HCT116 (cell line): Measurements from ENCODE around the gene ATP6V1B1. TPM values are rescaled to one million over a fixed set of nuclear protein-coding genes. Genes with fewer than 3 reads are reported as not detected.

Experiments
- ATAC-seq: fragments of 200-7000 bp; cut with Tn5 transposase; 2 replicates; pipeline ENCODE4 v1.9.1; 2020; ENCODE audit warnings: mild to moderate bottlenecking, moderate library complexity
- BruUV-seq: library from RNA; stranded (reverse); fragments of 400-500 nt; replicated peaks from 2 replicates; lab custom pipeline; 2021; lab: Mats Ljungman, UMichigan
- CTCF ChIA-PET: fragments of 300-600 bp; sonication (Branson Sonifier 250); formaldehyde crosslinking; loops from one replicate; lab custom pipeline; 2021; ENCODE audit warnings: antibody characterized with exemption; lab: Charles Lee
- POLR2A ChIA-PET: fragments of 300-600, 350-600 bp; sonication (Branson Sonifier 250); formaldehyde crosslinking; loops from one replicate; lab custom pipeline; 2021; ENCODE audit warnings: antibody characterized with exemption; lab: Charles Lee
- RAD21 ChIA-PET, 2 experiments: fragments of 300-600 bp; sonication (Branson Sonifier 250); formaldehyde crosslinking; loops; one replicate each; lab custom pipeline; 2023; ENCODE audit warnings: low total read pairs in 2 of 2; ENCODE audit not compliant: uncharacterized antibody in 2 of 2, unreplicated experiment in 2 of 2, low non-redundant PET in 1 of 2; lab: Charles Lee
- DNase-seq: peaks from one replicate; pipeline ENCODE4 v3.0.0-alpha.2; 2010; ENCODE audit warnings: low read depth, low spot score
- H2AFZ ChIP-seq: fragments of 200-600 bp; shearing (Covaris generic), sonication (generic); 2 replicates; pipeline ENCODE4 v1.6.1; 2017; ENCODE audit warnings: low read depth, mixed run types, mixed read lengths, antibody characterized with exemption, low read length; ENCODE audit not compliant: poor library complexity, severe bottlenecking
- H3K27ac ChIP-seq: 2 replicates; pipeline ENCODE4 v1.5.1; 2012; ENCODE audit warnings: low read depth, low read length
- H3K27me3 ChIP-seq: fragments of 200-600 bp; sonication (generic); 2 replicates; pipeline ENCODE4 v1.6.1; 2016; ENCODE audit warnings: mixed run types, low read length, mixed read lengths; ENCODE audit not compliant: insufficient read depth
- H3K36me3 ChIP-seq, 2 experiments: fragments of 200-500 bp in 1 of 2; fragments of 200-600 bp in 1 of 2; sonication (Bioruptor generic) in 1 of 2; sonication (generic) in 1 of 2; 2 replicates each; pipeline versions ENCODE4 v1.5.1 to v1.6.1; 2014 to 2016; ENCODE audit warnings: low read length in 2 of 2, inconsistent platforms in 1 of 2, mixed read lengths in 1 of 2, mixed run types in 1 of 2; ENCODE audit not compliant: insufficient read depth in 2 of 2, control insufficient read depth in 1 of 2
- H3K4me1 ChIP-seq, 2 experiments: fragments of 200-600 bp in 1 of 2; sonication (generic) in 1 of 2; 2 replicates each; pipeline versions ENCODE4 v1.5.1 to v1.6.1; 2012 to 2017; ENCODE audit warnings: low read length in 2 of 2, inconsistent platforms in 1 of 2, mild to moderate bottlenecking in 1 of 2, mixed read lengths in 1 of 2, mixed run types in 1 of 2, moderate library complexity in 1 of 2; ENCODE audit not compliant: insufficient read depth in 2 of 2, control insufficient read depth in 1 of 2
- H3K4me2 ChIP-seq: fragments of 200-600 bp; sonication (generic); 2 replicates; pipeline ENCODE4 v1.6.1; 2017; ENCODE audit warnings: mixed run types, low read length, mixed read lengths
- H3K4me3 ChIP-seq, 2 experiments: fragments of 200-600 bp in 1 of 2; sonication (generic) in 1 of 2; replicated peaks in 1 of 2; 2 replicates each; pipeline ENCODE4 v1.5.1; 2011 to 2016; ENCODE audit warnings: low read length in 2 of 2, control low read depth in 1 of 2, low read depth in 1 of 2, mild to moderate bottlenecking in 1 of 2, mixed read lengths in 1 of 2, mixed run types in 1 of 2
- H3K79me2 ChIP-seq: fragments of 200-600 bp; sonication (generic); 2 replicates; pipeline ENCODE4 v1.6.1; 2017; ENCODE audit warnings: mild to moderate bottlenecking, mixed run types, low read length, moderate library complexity, mixed read lengths; ENCODE audit not compliant: insufficient read depth
- H3K9ac ChIP-seq: fragments of 200-600 bp; sonication (generic); 2 replicates; pipeline ENCODE4 v1.6.1; 2016; ENCODE audit warnings: low read length, mixed read lengths
- H3K9me2 ChIP-seq: fragments of 200-600 bp; sonication (generic), shearing (Covaris generic); 2 replicates; pipeline ENCODE4 v1.6.1; 2017; ENCODE audit warnings: mixed run types, mild to moderate bottlenecking, moderate library complexity; ENCODE audit not compliant: insufficient read depth
- H3K9me3 ChIP-seq, 2 experiments: fragments of 200-500 bp in 1 of 2; fragments of 200-600 bp in 1 of 2; sonication (Bioruptor generic) in 1 of 2; sonication (generic) in 1 of 2; 2 replicates each; pipeline ENCODE4 v1.6.1; 2014 to 2017; ENCODE audit warnings: low read length in 2 of 2, mixed read lengths in 2 of 2, inconsistent platforms in 1 of 2, low read depth in 1 of 2, mild to moderate bottlenecking in 1 of 2, mixed run types in 1 of 2, moderate library complexity in 1 of 2; ENCODE audit not compliant: control insufficient read depth in 1 of 2, insufficient read depth in 1 of 2
- H4K20me1 ChIP-seq: fragments of 200-600 bp; sonication (generic), shearing (Covaris generic); 2 replicates; pipeline ENCODE4 v1.6.1; 2017; ENCODE audit warnings: mixed run types, mild to moderate bottlenecking, moderate library complexity; ENCODE audit not compliant: insufficient read depth
- CBX3 ChIP-seq: IDR thresholded peaks from 2 replicates; pipeline ENCODE4 v1.6.1; 2012; ENCODE audit warnings: low read depth
- EGR1 ChIP-seq: IDR thresholded peaks from 2 replicates; pipeline ENCODE4 v1.6.1; 2012; ENCODE audit warnings: low read depth
- ELF1 ChIP-seq: IDR thresholded peaks from 2 replicates; pipeline ENCODE4 v1.6.1; 2012; ENCODE audit warnings: low read depth, borderline replicate concordance
- EZH2 ChIP-seq: fragments of 200-600 bp; sonication (generic); IDR thresholded peaks from 2 replicates; pipeline ENCODE4 v1.6.1; 2017; ENCODE audit warnings: antibody characterized with exemption, mixed run types
- EZH2phosphoT487 ChIP-seq: fragments of 200-600 bp; IDR thresholded peaks from 2 replicates; pipeline ENCODE4 v1.6.1; 2018; ENCODE audit warnings: antibody characterized with exemption, borderline replicate concordance
- FOSL1 ChIP-seq: IDR thresholded peaks from 2 replicates; pipeline ENCODE4 v1.6.1; 2012; ENCODE audit warnings: low read depth
- POLR2A ChIP-seq: IDR thresholded peaks from 2 replicates; pipeline ENCODE4 v1.7.0; 2011; ENCODE audit warnings: borderline replicate concordance; ENCODE audit not compliant: insufficient read depth, insufficient read length; ENCODE audit errors: extremely low read depth
- RAD21 ChIP-seq: IDR thresholded peaks from 2 replicates; pipeline ENCODE4 v1.6.1; 2012; ENCODE audit warnings: low read depth, mild to moderate bottlenecking
- SP1 ChIP-seq: IDR thresholded peaks from 2 replicates; pipeline ENCODE4 v1.6.1; 2012; ENCODE audit warnings: low read depth
- TCF7L2 ChIP-seq: IDR thresholded peaks from 2 replicates; pipeline ENCODE4 v1.7.0; 2011; ENCODE audit warnings: borderline replicate concordance, inconsistent platforms; ENCODE audit not compliant: insufficient read depth, insufficient read length; ENCODE audit errors: extremely low read depth
- intact Hi-C: fragments of 100-400 bp; cut with micrococcal nuclease; formaldehyde crosslinking; loops from 2 replicates; pipeline ENCODE4 v1.10.0; 2022
- total RNA-seq: library from RNA; stranded (reverse); gene quantifications from one replicate; pipeline ENCODE4 v1.2.1, GENCODE V29; 2021; ENCODE audit not compliant: unreplicated experiment
- TF ChIP-seq, protein P1 (sequence below): IDR thresholded peaks from 2 replicates; pipeline ENCODE4 v1.6.1; 2012

The ATP6V1B1 gene
- total RNA-seq, 1 experiment from 2014 or later = 0.74 TPM

DNA sequence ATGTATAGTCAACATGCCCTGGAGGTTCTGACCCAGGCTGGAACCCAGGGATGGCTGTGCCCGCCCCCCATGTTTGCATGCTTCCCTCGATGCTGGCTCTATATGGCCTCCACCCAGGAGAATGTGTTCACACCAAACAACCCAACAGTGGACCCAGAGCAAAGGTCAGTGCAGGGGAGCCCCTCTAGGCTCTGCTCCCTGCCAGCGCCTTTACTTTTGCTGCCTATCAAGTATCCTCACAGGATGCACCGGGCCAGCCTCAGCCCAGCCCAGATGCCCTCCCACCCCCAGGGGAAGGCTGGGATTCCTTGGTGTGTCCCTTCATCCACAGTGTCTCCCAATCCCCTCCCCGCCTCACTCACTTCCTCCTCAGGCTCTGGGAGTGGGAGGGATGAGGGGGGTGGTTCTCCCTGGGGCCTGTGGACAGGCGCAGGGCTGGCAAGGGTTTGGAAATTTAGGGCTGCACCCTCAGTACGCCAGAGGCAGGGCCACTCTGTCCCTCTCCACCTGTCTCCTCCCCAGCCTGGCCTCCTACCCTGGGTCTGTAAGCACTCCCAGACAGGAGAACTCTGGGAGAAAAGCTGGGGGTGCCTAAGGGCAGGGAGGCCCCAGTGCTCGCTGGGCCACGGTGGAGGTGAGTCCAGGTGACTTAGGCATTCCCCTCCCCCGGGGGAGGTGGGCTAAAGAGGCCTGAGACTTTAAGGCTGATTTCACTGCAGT is 2.3 kb downstream of the ATP6V1B1 start:
- RAD21 ChIA-PET = no interaction called here
- no peak for DNase-seq
- no peaks in the 10 kb centered on the region for H3K9me2 ChIP-seq
- no peaks in the 10 kb centered on the region for H4K20me1 ChIP-seq
- H3K4me2 ChIP-seq = no peak overlapping the region
- H3K36me3 ChIP-seq = no peaks in the 10 kb centered on the region; a peak in 1 of 4 replicates
- intact Hi-C loops = no loop called here
- no peaks in the 10 kb centered on the region for H3K9me3 ChIP-seq
- H3K27ac ChIP-seq = no peak overlapping the region
- no peak overlapping the region for H3K9ac ChIP-seq
- no TSS peak for BruUV-seq
- H3K4me1 ChIP-seq = peaks cover 0 to 4% of the 10 kb centered on the region in 2 experiments; a peak in 1 of 4 replicates
- no peak overlapping the region for H3K4me3 ChIP-seq
- CTCF ChIA-PET = interaction anchor here (2.7 kb wide), 1 partner anchor 10 kb away, joined by 17 read pairs; no protein-coding TSS in a partner anchor
- POLR2A ChIA-PET = no interaction called here
- no peaks in the 10 kb centered on the region for H3K79me2 ChIP-seq
- ATAC-seq = no peak
- no peak for TF ChIP-seq CBX3
- no peak for TF ChIP-seq EZH2phosphoT487
- H2AFZ ChIP-seq = no peak overlapping the region
- no peaks in the 10 kb centered on the region for H3K27me3 ChIP-seq

DNA sequence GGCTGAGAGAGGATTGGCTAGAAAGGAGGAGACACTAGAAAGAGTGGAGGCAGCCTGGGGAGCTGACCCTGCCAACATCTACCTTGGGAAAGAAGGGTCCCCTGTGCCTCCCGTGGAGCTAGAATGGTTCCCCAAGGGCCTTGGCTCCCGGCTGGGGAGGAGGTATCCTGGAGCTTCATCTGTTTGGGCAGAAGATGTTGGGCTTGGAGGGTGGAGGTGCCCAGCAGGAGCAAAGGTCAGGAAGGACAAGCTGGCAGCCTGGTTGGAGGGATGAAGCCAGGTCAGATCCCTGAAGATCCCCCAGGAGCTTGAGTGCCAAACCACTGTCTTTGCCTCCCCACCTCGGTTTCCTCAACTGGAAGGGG is 2.9 kb downstream of the ATP6V1B1 start:
- H3K27ac ChIP-seq = no peak overlapping the region

More for the DNA sequence above, 2.9 kb downstream of the ATP6V1B1 start:
- no peaks in the 10 kb centered on the region for H3K9me2 ChIP-seq
- no peaks in the 10 kb centered on the region for H3K9me3 ChIP-seq
- ChIA-PET RAD21 (no interaction called here), POLR2A (no interaction called here), CTCF (interaction anchor here (0.7 kb wide), 1 partner anchor 10 kb away, joined by 3 read pairs; no protein-coding TSS in a partner anchor)
- no peak overlapping the region for H3K4me3 ChIP-seq
- peaks cover 0 to 4% of the 10 kb centered on the region in 2 experiments; a peak in 1 of 4 replicates for H3K4me1 ChIP-seq
- BruUV-seq = no TSS peak
- intact Hi-C loops = no loop called here
- H4K20me1 ChIP-seq = no peaks in the 10 kb centered on the region
- DNase-seq = no peak
- no peak overlapping the region for H3K9ac ChIP-seq
- H2AFZ ChIP-seq = no peak overlapping the region
- ATAC-seq = no peak
- no peaks in the 10 kb centered on the region; a peak in 1 of 4 replicates for H3K36me3 ChIP-seq
- TF ChIP-seq POLR2A = no peak
- TF ChIP-seq TCF7L2 = no peak
- TF ChIP-seq EGR1 = no peak
- TF ChIP-seq SP1 = no peak
- TF ChIP-seq, protein P1, sequence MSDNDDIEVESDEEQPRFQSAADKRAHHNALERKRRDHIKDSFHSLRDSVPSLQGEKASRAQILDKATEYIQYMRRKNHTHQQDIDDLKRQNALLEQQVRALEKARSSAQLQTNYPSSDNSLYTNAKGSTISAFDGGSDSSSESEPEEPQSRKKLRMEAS = no peak
- TF ChIP-seq EZH2 = no peak
- no peak for TF ChIP-seq ELF1
- no peak for TF ChIP-seq RAD21
- TF ChIP-seq FOSL1 = no peak
- H3K27me3 ChIP-seq = no peaks in the 10 kb centered on the region
- no peak overlapping the region for H3K4me2 ChIP-seq
- no peaks in the 10 kb centered on the region for H3K79me2 ChIP-seq
